ENCODE results near the gene CACNA1D.

CACNA1D gene

GRCh38 chr3:53729159-53729558, 234.7 kb downstream of the CACNA1D start:
- FAIRE-seq (no peak), DNase-seq (ENCODE audit: insufficient read length) (no peak)
- TF ChIP-seq POLR2AphosphoS5 (IDR thresholded peaks at IDR 0.05; ENCODE audit: low read depth, low read length) (no peak), TAF1 (IDR thresholded peaks at IDR 0.05; ENCODE audit: borderline replicate concordance, low read depth, low read length) (no peak), POLR2A (IDR thresholded peaks at IDR 0.05; ENCODE audit: low read depth, low read length) (no peak)

- peak; percentile 57 for FAIRE-seq
Measured at GRCh38 chr3:53729618-53730017, 235.2 kb downstream of the CACNA1D start.

GRCh38 chr3:53730576-53730975, 236.2 kb downstream of the CACNA1D start:
- no peak for TF ChIP-seq TAF1 (IDR thresholded peaks at IDR 0.05; ENCODE audit: borderline replicate concordance, low read depth, low read length)
- TF ChIP-seq POLR2AphosphoS5 (IDR thresholded peaks at IDR 0.05; ENCODE audit: low read depth, low read length), result no peak
- no peak for TF ChIP-seq POLR2A (IDR thresholded peaks at IDR 0.05; ENCODE audit: low read depth, low read length)
- no peak for FAIRE-seq
- no peak for DNase-seq (ENCODE audit: insufficient read length)

More at GRCh38 chr3:53729618-53730017, 235.2 kb downstream of the CACNA1D start:
- TF ChIP-seq POLR2A (IDR thresholded peaks at IDR 0.05; ENCODE audit: low read depth, low read length) (no peak), POLR2AphosphoS5 (IDR thresholded peaks at IDR 0.05; ENCODE audit: low read depth, low read length) (no peak), TAF1 (IDR thresholded peaks at IDR 0.05; ENCODE audit: borderline replicate concordance, low read depth, low read length) (no peak)
- DNase-seq (ENCODE audit: insufficient read length), result no peak

GRCh38 chr3:53731934-53732624, 237.7 kb downstream of the CACNA1D start:
- TF ChIP-seq POLR2A (IDR thresholded peaks at IDR 0.05; ENCODE audit: low read depth, low read length) (no peak), POLR2AphosphoS5 (IDR thresholded peaks at IDR 0.05; ENCODE audit: low read depth, low read length) (no peak), TAF1 (IDR thresholded peaks at IDR 0.05; ENCODE audit: borderline replicate concordance, low read depth, low read length) (no peak)
- FAIRE-seq, result peak; percentile 9
- no peak for DNase-seq (ENCODE audit: insufficient read length)

- FAIRE-seq (no peak), DNase-seq (ENCODE audit: insufficient read length) (no peak)
- TF ChIP-seq TAF1 (IDR thresholded peaks at IDR 0.05; ENCODE audit: borderline replicate concordance, low read depth, low read length) (no peak), POLR2AphosphoS5 (IDR thresholded peaks at IDR 0.05; ENCODE audit: low read depth, low read length) (no peak)
Measured at GRCh38 chr3:53733446-53733845, 239.0 kb downstream of the CACNA1D start.

- no peak for DNase-seq (ENCODE audit: insufficient read length)
- peak; percentile 63 for FAIRE-seq
- TF ChIP-seq POLR2AphosphoS5 (IDR thresholded peaks at IDR 0.05; ENCODE audit: low read depth, low read length), result no peak
- no peak for TF ChIP-seq POLR2A (IDR thresholded peaks at IDR 0.05; ENCODE audit: low read depth, low read length)
- TF ChIP-seq TAF1 (IDR thresholded peaks at IDR 0.05; ENCODE audit: borderline replicate concordance, low read depth, low read length), result no peak
Measured at GRCh38 chr3:53739966-53740365, 245.6 kb downstream of the CACNA1D start.

- no peak for DNase-seq (ENCODE audit: insufficient read length)
- TF ChIP-seq TAF1 (IDR thresholded peaks at IDR 0.05; ENCODE audit: borderline replicate concordance, low read depth, low read length), result no peak
- no peak for TF ChIP-seq POLR2A (IDR thresholded peaks at IDR 0.05; ENCODE audit: low read depth, low read length)
- no peak for TF ChIP-seq POLR2AphosphoS5 (IDR thresholded peaks at IDR 0.05; ENCODE audit: low read depth, low read length)
- no peak for FAIRE-seq
Measured at GRCh38 chr3:53740956-53741355, 246.5 kb downstream of the CACNA1D start.

- TF ChIP-seq POLR2AphosphoS5 (IDR thresholded peaks at IDR 0.05; ENCODE audit: low read depth, low read length), result no peak
- no peak for TF ChIP-seq TAF1 (IDR thresholded peaks at IDR 0.05; ENCODE audit: borderline replicate concordance, low read depth, low read length)
- no peak for TF ChIP-seq POLR2A (IDR thresholded peaks at IDR 0.05; ENCODE audit: low read depth, low read length)
- DNase-seq (ENCODE audit: insufficient read length), result no peak
- FAIRE-seq, result peak; percentile 53
Measured at GRCh38 chr3:53744351-53744750, 249.9 kb downstream of the CACNA1D start.

GRCh38 chr3:53747559-53747958, 253.1 kb downstream of the CACNA1D start:
- no peak for TF ChIP-seq POLR2A (IDR thresholded peaks at IDR 0.05; ENCODE audit: low read depth, low read length)
- DNase-seq (ENCODE audit: insufficient read length), result no peak
- FAIRE-seq, result no peak

GRCh38 chr3:53748512-53749271, 254.3 kb downstream of the CACNA1D start:
- DNase-seq (ENCODE audit: insufficient read length) (peak; percentile 50), FAIRE-seq (no peak)
- no peak for TF ChIP-seq POLR2A (IDR thresholded peaks at IDR 0.05; ENCODE audit: low read depth, low read length)
- no peak for TF ChIP-seq TAF1 (IDR thresholded peaks at IDR 0.05; ENCODE audit: borderline replicate concordance, low read depth, low read length)
- no peak for TF ChIP-seq POLR2AphosphoS5 (IDR thresholded peaks at IDR 0.05; ENCODE audit: low read depth, low read length)

GRCh38 chr3:53749448-53749847, 255.0 kb downstream of the CACNA1D start:
- no peak for TF ChIP-seq POLR2AphosphoS5 (IDR thresholded peaks at IDR 0.05; ENCODE audit: low read depth, low read length)
- TF ChIP-seq POLR2A (IDR thresholded peaks at IDR 0.05; ENCODE audit: low read depth, low read length), result no peak
- no peak for TF ChIP-seq TAF1 (IDR thresholded peaks at IDR 0.05; ENCODE audit: borderline replicate concordance, low read depth, low read length)
- FAIRE-seq (no peak), DNase-seq (ENCODE audit: insufficient read length) (no peak)

All from GM12892 (cell line).